ENCODE results near the gene LDLRAD4. TPM values are rescaled to one million over a fixed set of nuclear protein-coding genes. Genes with fewer than 3 reads are reported as not detected.
A peak's percentile ranks its signal among the peaks of the same experiment; 100 is the strongest.

Gene LDLRAD4
- total RNA-seq, 2 experiments from 2014 or later: 34.3 to 35.7 TPM

GRCh38 chr18:13582178-13582670 lies 363.7 kb downstream of the LDLRAD4 start:
- Mint-ChIP-seq H3K4me3 (no peak overlapping the region), H3K27ac (no peak overlapping the region), H3K9me3 (ENCODE audit: insufficient read depth) (no peaks in the 10 kb centered on the region), H3K4me1 (ENCODE audit: low read depth) (peaks cover 78% of the 10 kb centered on the region), H3K27me3 (ENCODE audit: low read depth) (no peaks in the 10 kb centered on the region), H3K36me3 (ENCODE audit: low read depth) (peaks cover 16% of the 10 kb centered on the region)
- no peak for ATAC-seq
- peak; percentile 15 for DNase-seq
- ChIA-PET CTCF (interaction anchor here (0.6 to 2.9 kb wide), 3 partner anchors 24 to 929 kb away, joined by 3 to 10 read pairs (median 3); no protein-coding TSS in a partner anchor), POLR2A (interaction anchor here (1.2 to 1.3 kb wide), 3 partner anchors 20 to 30 kb away, joined by 3 to 4 read pairs (median 3); no protein-coding TSS in a partner anchor)

GRCh38 chr18:13583576-13584550 lies 365.3 kb downstream of the LDLRAD4 start:
- H3K27ac Mint-ChIP-seq: no peak overlapping the region
- H3K27me3 Mint-ChIP-seq (ENCODE audit: low read depth): no peaks in the 10 kb centered on the region
- DNase-seq (peak; percentile 15), ATAC-seq (no peak)
- no peaks in the 10 kb centered on the region for H3K9me3 Mint-ChIP-seq (ENCODE audit: insufficient read depth)
- no peak overlapping the region for H3K4me3 Mint-ChIP-seq
- ChIA-PET CTCF (interaction anchor here (2.0 to 2.1 kb wide), 2 partner anchors 20 to 24 kb away, joined by 5 to 6 read pairs; no protein-coding TSS in a partner anchor), POLR2A (interaction anchor here (1.0 kb wide), 1 partner anchor 21 kb away, joined by 5 read pairs; no protein-coding TSS in a partner anchor)
- H3K4me1 Mint-ChIP-seq (ENCODE audit: low read depth): peaks cover 79% of the 10 kb centered on the region
- peaks cover 20% of the 10 kb centered on the region for H3K36me3 Mint-ChIP-seq (ENCODE audit: low read depth)

GRCh38 chr18:13584825-13585224 lies 366.3 kb downstream of the LDLRAD4 start:
- H3K27me3 Mint-ChIP-seq (ENCODE audit: low read depth): no peaks in the 10 kb centered on the region
- no peaks in the 10 kb centered on the region for H3K9me3 Mint-ChIP-seq (ENCODE audit: insufficient read depth)
- peaks cover 24% of the 10 kb centered on the region for H3K36me3 Mint-ChIP-seq (ENCODE audit: low read depth)
- H3K4me1 Mint-ChIP-seq (ENCODE audit: low read depth): peaks cover 81% of the 10 kb centered on the region
- H3K27ac Mint-ChIP-seq: no peak overlapping the region
- ChIA-PET POLR2A (interaction anchor here (1.0 kb wide), 1 partner anchor 22 kb away, joined by 5 read pairs; no protein-coding TSS in a partner anchor), CTCF (interaction anchor here (0.9 to 2.1 kb wide), 3 partner anchors 19 to 27 kb away, joined by 3 to 6 read pairs (median 5); no protein-coding TSS in a partner anchor)
- H3K4me3 Mint-ChIP-seq: no peak overlapping the region
- ATAC-seq: no peak
- DNase-seq: no peak

GRCh38 chr18:13585379-13586153 lies 367.0 kb downstream of the LDLRAD4 start:
- DNase-seq (no peak), ATAC-seq (no peak)
- no peaks in the 10 kb centered on the region for H3K27me3 Mint-ChIP-seq (ENCODE audit: low read depth)
- H3K4me1 Mint-ChIP-seq (ENCODE audit: low read depth): peaks cover 81% of the 10 kb centered on the region
- POLR2A ChIA-PET: interaction anchor here (0.9 to 1.4 kb wide), 4 partner anchors 18 to 27 kb away, joined by 3 to 5 read pairs (median 4); no protein-coding TSS in a partner anchor
- H3K36me3 Mint-ChIP-seq (ENCODE audit: low read depth): peaks cover 25% of the 10 kb centered on the region
- CTCF ChIA-PET: interaction anchor here (0.9 to 2.1 kb wide), 5 partner anchors 18 to 28 kb away, joined by 3 to 6 read pairs (median 3); no protein-coding TSS in a partner anchor
- no peaks in the 10 kb centered on the region for H3K9me3 Mint-ChIP-seq (ENCODE audit: insufficient read depth)
- no peak overlapping the region for H3K4me3 Mint-ChIP-seq
- no peak overlapping the region for H3K27ac Mint-ChIP-seq

GRCh38 chr18:13587001-13587400 lies 368.4 kb downstream of the LDLRAD4 start:
- ATAC-seq (no peak), DNase-seq (no peak)
- H3K27me3 Mint-ChIP-seq (ENCODE audit: low read depth): no peaks in the 10 kb centered on the region
- no peaks in the 10 kb centered on the region for H3K9me3 Mint-ChIP-seq (ENCODE audit: insufficient read depth)
- ChIA-PET CTCF (interaction anchor here (1.7 kb wide), 1 partner anchor 21 kb away, joined by 4 read pairs; no protein-coding TSS in a partner anchor), POLR2A (interaction anchor here (1.4 kb wide), 1 partner anchor 24 kb away, joined by 3 read pairs; no protein-coding TSS in a partner anchor)
- H3K36me3 Mint-ChIP-seq (ENCODE audit: low read depth): peaks cover 23% of the 10 kb centered on the region
- H3K27ac Mint-ChIP-seq: peak overlapping the region; percentile 10
- H3K4me3 Mint-ChIP-seq: no peak overlapping the region
- peaks cover 79% of the 10 kb centered on the region for H3K4me1 Mint-ChIP-seq (ENCODE audit: low read depth)

- ATAC-seq (no peak), DNase-seq (no peak)
- Mint-ChIP-seq H3K9me3 (ENCODE audit: insufficient read depth) (no peaks in the 10 kb centered on the region), H3K4me1 (ENCODE audit: low read depth) (peaks cover 81% of the 10 kb centered on the region), H3K27me3 (ENCODE audit: low read depth) (no peaks in the 10 kb centered on the region), H3K27ac (peak overlapping the region; percentile 10), H3K4me3 (no peak overlapping the region), H3K36me3 (ENCODE audit: low read depth) (peaks cover 26% of the 10 kb centered on the region)
- CTCF ChIA-PET: interaction anchor here (0.9 to 2.0 kb wide), 5 partner anchors 10 to 30 kb away, joined by 3 to 12 read pairs (median 4); no protein-coding TSS in a partner anchor
- POLR2A ChIA-PET: interaction anchor here (0.7 to 1.4 kb wide), 2 partner anchors 11 to 25 kb away, joined by 3 to 4 read pairs; no protein-coding TSS in a partner anchor
These were observed 368.9 kb downstream of the LDLRAD4 start for GRCh38 chr18:13587477-13587876.

- no peaks in the 10 kb centered on the region for H3K9me3 Mint-ChIP-seq (ENCODE audit: insufficient read depth)
- CTCF ChIA-PET: interaction anchor here (0.9 to 2.0 kb wide), 5 partner anchors 10 to 30 kb away, joined by 3 to 12 read pairs (median 4); no protein-coding TSS in a partner anchor
- no peak for ATAC-seq
These were observed 369.4 kb downstream of the LDLRAD4 start for GRCh38 chr18:13587937-13588336.

GRCh38 chr18:13589316-13589715 lies 370.8 kb downstream of the LDLRAD4 start:
- ATAC-seq (no peak), DNase-seq (no peak)
- H3K4me3 Mint-ChIP-seq: no peak overlapping the region
- peaks cover 28% of the 10 kb centered on the region for H3K36me3 Mint-ChIP-seq (ENCODE audit: low read depth)
- H3K4me1 Mint-ChIP-seq (ENCODE audit: low read depth): peaks cover 84% of the 10 kb centered on the region
- no peaks in the 10 kb centered on the region for H3K9me3 Mint-ChIP-seq (ENCODE audit: insufficient read depth)
- ChIA-PET POLR2A (no interaction called here), CTCF (interaction anchor here (0.5 to 2.0 kb wide), 4 partner anchors 9 to 425 kb away, joined by 3 to 12 read pairs (median 4); no protein-coding TSS in a partner anchor)
- peak overlapping the region; percentile 40 for H3K27ac Mint-ChIP-seq
- H3K27me3 Mint-ChIP-seq (ENCODE audit: low read depth): no peaks in the 10 kb centered on the region

More at GRCh38 chr18:13587937-13588336, 369.4 kb downstream of the LDLRAD4 start:
- POLR2A ChIA-PET: interaction anchor here (0.7 kb wide), 1 partner anchor 11 kb away, joined by 4 read pairs; no protein-coding TSS in a partner anchor
- peak; percentile 9 for DNase-seq
- Mint-ChIP-seq H3K27ac (peak overlapping the region; percentile 75), H3K4me3 (peak overlapping the region; percentile 23), H3K36me3 (ENCODE audit: low read depth) (peaks cover 26% of the 10 kb centered on the region), H3K4me1 (ENCODE audit: low read depth) (peaks cover 81% of the 10 kb centered on the region), H3K27me3 (ENCODE audit: low read depth) (no peaks in the 10 kb centered on the region)

- Mint-ChIP-seq H3K36me3 (ENCODE audit: low read depth) (peaks cover 31% of the 10 kb centered on the region), H3K27ac (peak overlapping the region; percentile 40), H3K4me3 (no peak overlapping the region), H3K4me1 (ENCODE audit: low read depth) (peaks cover 80% of the 10 kb centered on the region), H3K9me3 (ENCODE audit: insufficient read depth) (peaks cover 1% of the 10 kb centered on the region), H3K27me3 (ENCODE audit: low read depth) (no peaks in the 10 kb centered on the region)
- ChIA-PET CTCF (no interaction called here), POLR2A (no interaction called here)
- ATAC-seq: no peak
- peak; percentile 19 for DNase-seq
These were observed 371.4 kb downstream of the LDLRAD4 start for GRCh38 chr18:13589943-13590342.

GRCh38 chr18:13592246-13592645 lies 373.7 kb downstream of the LDLRAD4 start:
- no peaks in the 10 kb centered on the region for H3K27me3 Mint-ChIP-seq (ENCODE audit: low read depth)
- H3K4me3 Mint-ChIP-seq: no peak overlapping the region
- ATAC-seq (no peak), DNase-seq (no peak)
- peaks cover 58% of the 10 kb centered on the region for H3K4me1 Mint-ChIP-seq (ENCODE audit: low read depth)
- ChIA-PET CTCF (no interaction called here), POLR2A (no interaction called here)
- H3K27ac Mint-ChIP-seq: peak overlapping the region; percentile 18
- H3K9me3 Mint-ChIP-seq (ENCODE audit: insufficient read depth): peaks cover 23% of the 10 kb centered on the region
- peaks cover 42% of the 10 kb centered on the region for H3K36me3 Mint-ChIP-seq (ENCODE audit: low read depth)

- H3K4me3 Mint-ChIP-seq: no peak overlapping the region
- H3K27me3 Mint-ChIP-seq (ENCODE audit: low read depth): no peaks in the 10 kb centered on the region
- H3K4me1 Mint-ChIP-seq (ENCODE audit: low read depth): peaks cover 44% of the 10 kb centered on the region
- ChIA-PET CTCF (no interaction called here), POLR2A (interaction anchor here (0.6 kb wide), 1 partner anchor 36 kb away, joined by 4 read pairs; no protein-coding TSS in a partner anchor)
- DNase-seq: no peak
- H3K36me3 Mint-ChIP-seq (ENCODE audit: low read depth): peaks cover 55% of the 10 kb centered on the region
- no peak overlapping the region for H3K27ac Mint-ChIP-seq
- H3K9me3 Mint-ChIP-seq (ENCODE audit: insufficient read depth): peaks cover 41% of the 10 kb centered on the region
- ATAC-seq: no peak
These were observed 376.0 kb downstream of the LDLRAD4 start for GRCh38 chr18:13594551-13594950.

Measured in activated CD8-positive, alpha-beta T cell treated with anti-CD3 and anti-CD28 coated beads, Interleukin-2, amount 10 ng/mL, durations not matched to agents 7 days and 5 days (primary cell).